Panc1 (cell line): ENCODE measurements around the gene REX1BD. TPM values are rescaled to one million over a fixed set of nuclear protein-coding genes. Genes with fewer than 3 reads are reported as not detected.
A peak's percentile ranks its signal among the peaks of the same experiment; 100 is the strongest.

Experiments
- ATAC-seq: fragments of 200-7000 bp; cut with Tn5 transposase; 2 replicates; pipeline ENCODE4 v1.9.1; 2020; ENCODE audit warnings: mild to moderate bottlenecking, moderate library complexity
- BruUV-seq: library from RNA; stranded (reverse); fragments of 400-500 nt; replicated peaks from 2 replicates; lab custom pipeline; 2021; lab: Mats Ljungman, UMichigan
- CTCF ChIA-PET: fragments of 300-600 bp; sonication (Branson Sonifier 250); formaldehyde crosslinking; loops from one replicate; lab custom pipeline; 2022; ENCODE audit warnings: antibody characterized with exemption; lab: Charles Lee
- POLR2A ChIA-PET: fragments of 300-600 bp; sonication (Branson Sonifier 250); formaldehyde crosslinking; loops from one replicate; lab custom pipeline; 2022; ENCODE audit warnings: antibody characterized with exemption; lab: Charles Lee
- DNase-seq: peaks from one replicate; pipeline ENCODE4 v3.0.0-alpha.2; 2010; ENCODE audit warnings: low read depth, low spot score
- H3K27ac ChIP-seq: 2 replicates; pipeline ENCODE4 v1.5.1; 2011; ENCODE audit warnings: mild to moderate bottlenecking, low read length, inconsistent platforms
- H3K27me3 ChIP-seq: fragments of 200-500 bp; sonication (Bioruptor generic); 2 replicates; pipeline ENCODE4 v1.6.0; 2014; ENCODE audit warnings: low read length, inconsistent platforms; ENCODE audit not compliant: control insufficient read depth, insufficient read depth
- H3K36me3 ChIP-seq: fragments of 200-500 bp; sonication (Bioruptor generic); 2 replicates; pipeline ENCODE4 v1.5.1; 2014; ENCODE audit warnings: inconsistent platforms, mild to moderate bottlenecking, low read length, moderate library complexity; ENCODE audit not compliant: control insufficient read depth, insufficient read depth
- H3K4me1 ChIP-seq: 2 replicates; pipeline ENCODE4 v1.5.1; 2011; ENCODE audit warnings: inconsistent platforms, mild to moderate bottlenecking, low read length, moderate library complexity; ENCODE audit not compliant: control insufficient read depth, insufficient read depth
- H3K4me3 ChIP-seq, 2 experiments: 2 replicates each; pipeline ENCODE4 v1.5.1; 2011 to 2012; ENCODE audit warnings: low read depth in 2 of 2, low read length in 2 of 2, mild to moderate bottlenecking in 2 of 2, inconsistent platforms in 1 of 2, moderate library complexity in 1 of 2
- H3K9me3 ChIP-seq: fragments of 200-500 bp; sonication (Bioruptor generic); 2 replicates; pipeline ENCODE4 v1.5.1; 2014; ENCODE audit warnings: low read depth, mild to moderate bottlenecking, inconsistent platforms, low read length, moderate library complexity; ENCODE audit not compliant: control insufficient read depth, insufficient read depth
- CTCF ChIP-seq: fragments of 450-650 bp; IDR thresholded peaks from 2 replicates; pipeline ENCODE4 v1.5.1; 2017; ENCODE audit warnings: mild to moderate bottlenecking
- POLR2AphosphoS5 ChIP-seq: IDR thresholded peaks from 2 replicates; pipeline ENCODE4 v1.6.1; 2012; ENCODE audit warnings: mild to moderate bottlenecking, low read depth, low read length, moderate library complexity
- REST ChIP-seq, 2 experiments: IDR thresholded peaks; 2 replicates each; pipeline ENCODE4 v1.6.1; 2011 to 2012; ENCODE audit warnings: low read depth in 2 of 2, control low read depth in 1 of 2, low read length in 1 of 2, mild to moderate bottlenecking in 1 of 2, moderate library complexity in 1 of 2; ENCODE audit not compliant: insufficient read depth in 1 of 2
- SIN3A ChIP-seq: IDR thresholded peaks from 2 replicates; pipeline ENCODE4 v1.6.1; 2012; ENCODE audit warnings: low read depth, mild to moderate bottlenecking, low read length, moderate library complexity, borderline replicate concordance; ENCODE audit not compliant: insufficient read depth
- TCF7L2 ChIP-seq: IDR thresholded peaks from 2 replicates; pipeline ENCODE4 v1.6.1; 2011; ENCODE audit warnings: mild to moderate bottlenecking, low read depth, low read length, inconsistent platforms
- in situ Hi-C: cut with HindIII; loops from 2 replicates; pipeline ENCODE4 v1.10.0; 2016; ENCODE audit warnings: low sequenced_read_pairs, low pct_unique_long_range_greater_than_20kb
- intact Hi-C: fragments of 100-400 bp; cut with micrococcal nuclease; formaldehyde crosslinking; loops from one replicate; pipeline ENCODE4 v1.10.0; 2022; ENCODE audit not compliant: unreplicated experiment
- total RNA-seq: library from RNA; stranded (reverse); gene quantifications from one replicate; pipeline ENCODE4 v1.2.1, GENCODE V29; 2021; ENCODE audit not compliant: unreplicated experiment

REX1BD gene
- total RNA-seq, 1 experiment from 2014 or later, result 32.0 TPM

- in situ Hi-C loops, result no loop called here
- Histone ChIP-seq H3K27me3 (peaks cover 2% of the 10 kb centered on the region), H3K4me3 (peak within 1 kb of the TSS; percentile 40 to 46), H3K9me3 (no peaks in the 10 kb centered on the region), H3K4me1 (peaks cover 5% of the 10 kb centered on the region; the same call in 1 of the 2 replicates), H3K27ac (no peak within 1 kb of the TSS), H3K36me3 (no peaks in the 10 kb centered on the region)
- ATAC-seq (peak; percentile 41; the same call in 1 of the 2 replicates), DNase-seq (no peak)
- POLR2A ChIA-PET, result no interaction called here
- BruUV-seq, result no TSS peak
- CTCF ChIA-PET, result no interaction called here
- intact Hi-C loops, result no loop called here
- TF ChIP-seq TCF7L2 (no peak), SIN3A (no peak), POLR2AphosphoS5 (no peak)
Observed at GRCh38 chr19:18612772-18613588, 24.4 kb downstream of the REX1BD start, which contains the start of gene TMEM59L. TMEM59L (plus strand) TSS chr19:18612870; CDS start chr19:18612959, 89 bp downstream.

- no peaks in the 10 kb centered on the region for H3K9me3 ChIP-seq
- POLR2A ChIA-PET, result no interaction called here
- intact Hi-C loops, result no loop called here
Observed at GRCh38 chr19:18613589-18614234, 25.1 kb downstream of the REX1BD start.

More at GRCh38 chr19:18613589-18614234, 25.1 kb downstream of the REX1BD start:
- Histone ChIP-seq H3K27ac (no peak overlapping the region), H3K27me3 (no peaks in the 10 kb centered on the region; the same call in 1 of the 2 replicates), H3K4me1 (0 out of 2 replicates have a peak, but pooled peaks cover 5% of the 10 kb centered on the region), H3K36me3 (no peaks in the 10 kb centered on the region), H3K4me3 (no peak overlapping the region)
- no TSS peak for BruUV-seq
- CTCF ChIA-PET, result no interaction called here
- ATAC-seq (no peak), DNase-seq (no peak)
- TF ChIP-seq SIN3A, result no peak
- TF ChIP-seq POLR2AphosphoS5, result no peak
- no peak for TF ChIP-seq CTCF
- no peak for TF ChIP-seq REST (IDR thresholded peaks at IDR 0.05; ENCODE audit: insufficient read depth in 1 of 2, low read depth in 2 of 2, low read length in 1 of 2)
- TF ChIP-seq TCF7L2, result no peak
- in situ Hi-C loops, result no loop called here
